ENCODE measurements around the gene FANCL.

GRCh38 chr2:58130238-58130637 is 110.9 kb downstream of the FANCL start:
- TF ChIP-seq SUZ12 (IDR thresholded peaks at IDR 0.05) (no peak), FOXA1 (IDR thresholded peaks at IDR 0.05) (no peak), HDGF (IDR thresholded peaks at IDR 0.05; ENCODE audit: borderline replicate concordance) (no peak), FOXK2 (IDR thresholded peaks at IDR 0.05) (no peak), FOXM1 (IDR thresholded peaks at IDR 0.05; ENCODE audit: borderline replicate concordance) (no peak), ELF4 (IDR thresholded peaks at IDR 0.05) (no peak), LEF1 (IDR thresholded peaks at IDR 0.05; ENCODE audit: borderline replicate concordance) (no peak)
